GM18873 (cell line): ENCODE results near the gene SCUBE2.
"Not testable (repeated sequence)": the region's sequence is repeated elsewhere in the genome, so short reads cannot be mapped to it uniquely, and the experiment has no call there.

Experiments used
- ATAC-seq: cut with Tn5 transposase; IDR thresholded peaks from one replicate; pipeline ENCODE4 v1.9.1; 2021; ENCODE audit warnings: mild to moderate bottlenecking, moderate library complexity, moderate number of reproducible peaks; ENCODE audit not compliant: unreplicated experiment, low FRiP score

The SCUBE2 gene

GRCh38 chr11:9015677-9016076, 75.7 kb downstream of the SCUBE2 start:
- no peak for ATAC-seq

GRCh38 chr11:9014826-9015225, 76.6 kb downstream of the SCUBE2 start:
- ATAC-seq = no peak

GRCh38 chr11:9013373-9013772, 78.0 kb downstream of the SCUBE2 start:
- ATAC-seq = no peak

- ATAC-seq = not testable (repeated sequence)
Measured at GRCh38 chr11:9009538-9009937, 81.9 kb downstream of the SCUBE2 start.

GRCh38 chr11:9008661-9009060, 82.7 kb downstream of the SCUBE2 start:
- ATAC-seq = no peak

GRCh38 chr11:9008011-9008550, 83.3 kb downstream of the SCUBE2 start:
- no peak for ATAC-seq

GRCh38 chr11:9005087-9005486, 86.3 kb downstream of the SCUBE2 start:
- no peak for ATAC-seq

- ATAC-seq = no peak
Measured at GRCh38 chr11:9004183-9004926, 87.0 kb downstream of the SCUBE2 start.

- ATAC-seq = no peak
Measured at GRCh38 chr11:9003573-9004182, 87.7 kb downstream of the SCUBE2 start, which contains the start of gene NRIP3. Gene NRIP3, minus strand, starts transcription at chr11:9004001. Its CDS starts 66 bp downstream, at chr11:9003935.

GRCh38 chr11:9002920-9003572, 88.4 kb downstream of the SCUBE2 start:
- ATAC-seq = no peak

GRCh38 chr11:9001736-9002135, 89.7 kb downstream of the SCUBE2 start:
- no peak for ATAC-seq

GRCh38 chr11:8998017-8998416, 93.4 kb downstream of the SCUBE2 start:
- no peak for ATAC-seq

GRCh38 chr11:8997451-8997850, 93.9 kb downstream of the SCUBE2 start:
- no peak for ATAC-seq

GRCh38 chr11:8989453-8989852, 101.9 kb downstream of the SCUBE2 start:
- ATAC-seq = no peak

GRCh38 chr11:8988329-8989234, 102.8 kb downstream of the SCUBE2 start:
- ATAC-seq = no peak

- no peak for ATAC-seq
Measured at GRCh38 chr11:8987446-8987845, 104.0 kb downstream of the SCUBE2 start.

GRCh38 chr11:8986772-8987171, 104.6 kb downstream of the SCUBE2 start:
- not testable (repeated sequence) for ATAC-seq

- no peak for ATAC-seq
Measured at GRCh38 chr11:8985462-8985861, 105.9 kb downstream of the SCUBE2 start.

GRCh38 chr11:8983552-8983951, 107.8 kb downstream of the SCUBE2 start:
- ATAC-seq = no peak

GRCh38 chr11:8980485-8980884, 110.9 kb downstream of the SCUBE2 start:
- no peak for ATAC-seq
